GM19438 (cell line): ENCODE results near the gene KRT14.
A peak's percentile ranks its signal among the peaks of the same experiment; 100 is the strongest.
"Not testable (repeated sequence)": the region's sequence is repeated elsewhere in the genome, so short reads cannot be mapped to it uniquely, and the experiment has no call there.

Experiments
- ATAC-seq: cut with Tn5 transposase; IDR thresholded peaks from one replicate; pipeline ENCODE4 v1.9.1; 2021; ENCODE audit warnings: low read depth; ENCODE audit not compliant: unreplicated experiment

KRT14 gene

GRCh38 chr17:41548844-41549595, 37.7 kb downstream of the KRT14 start:
- ATAC-seq = peak; percentile 79

- ATAC-seq = no peak
These were observed 38.5 kb downstream of the KRT14 start for GRCh38 chr17:41547921-41548843.

GRCh38 chr17:41547378-41547841, 39.3 kb downstream of the KRT14 start:
- ATAC-seq = no peak

- no peak for ATAC-seq
These were observed 39.9 kb downstream of the KRT14 start for GRCh38 chr17:41546819-41547218.

GRCh38 chr17:41545829-41546410, 40.8 kb downstream of the KRT14 start:
- ATAC-seq = no peak

- ATAC-seq = no peak
These were observed 41.8 kb downstream of the KRT14 start for GRCh38 chr17:41544935-41545334.

- ATAC-seq = no peak
These were observed 42.2 kb downstream of the KRT14 start for GRCh38 chr17:41544491-41544892.

GRCh38 chr17:41542786-41543185, 43.9 kb downstream of the KRT14 start:
- ATAC-seq = not testable (repeated sequence)

GRCh38 chr17:41542357-41542756, 44.3 kb downstream of the KRT14 start:
- no peak for ATAC-seq

GRCh38 chr17:41540921-41541625, 45.6 kb downstream of the KRT14 start:
- ATAC-seq = no peak

- ATAC-seq = no peak
These were observed 46.6 kb downstream of the KRT14 start for GRCh38 chr17:41539979-41540701.

- ATAC-seq = no peak
These were observed 47.6 kb downstream of the KRT14 start for GRCh38 chr17:41539071-41539492.

GRCh38 chr17:41538565-41538991, 48.1 kb downstream of the KRT14 start:
- ATAC-seq = no peak

GRCh38 chr17:41537990-41538389, 48.7 kb downstream of the KRT14 start:
- no peak for ATAC-seq

GRCh38 chr17:41537614-41537954, 49.1 kb downstream of the KRT14 start:
- ATAC-seq = no peak

- no peak for ATAC-seq
These were observed 49.7 kb downstream of the KRT14 start for GRCh38 chr17:41536741-41537613.

GRCh38 chr17:41535764-41536481, 50.8 kb downstream of the KRT14 start:
- ATAC-seq = no peak

GRCh38 chr17:41534899-41535546, 51.7 kb downstream of the KRT14 start:
- no peak for ATAC-seq
